Gastrocnemius medialis (tissue), 4 donors: Measurements from ENCODE around the gene CUX1. TPM values are rescaled to one million over a fixed set of nuclear protein-coding genes. Genes with fewer than 3 reads are reported as not detected.

Experiments
- ATAC-seq, 2 donors: fragments of 150-250 bp; one replicate each; pipeline ENCODE4 v1.9.1; 2016
- DNase-seq, 2 donors: peaks; one replicate each; pipeline ENCODE4 v3.0.0-alpha.2; 2019
- H3K27ac ChIP-seq, 4 donors: fragments of 200-600 bp; sonication (generic); 1 replicate in 1 of 4; 2 replicates in 3 of 4; pipeline ENCODE4 v1.5.1; 2016 to 2018; ENCODE audit warnings: mild to moderate bottlenecking in 2 of 4, moderate library complexity in 1 of 4
- H3K27me3 ChIP-seq, 3 donors: fragments of 200-600 bp; sonication (generic) in 2 of 3; 1 replicate in 1 of 3; 2 replicates in 2 of 3; pipeline versions ENCODE4 v1.5.1 to v1.6.0; 2016 to 2019; ENCODE audit warnings: mild to moderate bottlenecking in 1 of 3, moderate library complexity in 1 of 3
- H3K36me3 ChIP-seq, 2 donors: fragments of 200-600 bp; sonication (generic) in 1 of 2; one replicate each; pipeline ENCODE4 v1.5.1; 2017 to 2018
- H3K4me1 ChIP-seq, 2 donors: fragments of 200-600 bp; sonication (generic) in 1 of 2; one replicate each; pipeline ENCODE4 v1.5.1; 2016 to 2017; ENCODE audit warnings: mild to moderate bottlenecking in 2 of 2
- H3K4me3 ChIP-seq, 4 donors: fragments of 200-600 bp; sonication (generic) in 3 of 4; 1 replicate in 1 of 4; 2 replicates in 3 of 4; pipeline ENCODE4 v1.5.1; 2016 to 2019; ENCODE audit warnings: mild to moderate bottlenecking in 2 of 4
- H3K9me3 ChIP-seq, 3 donors: fragments of 200-600 bp; sonication (generic) in 2 of 3; 1 replicate in 1 of 3; 2 replicates in 2 of 3; pipeline ENCODE4 v1.5.1; 2016 to 2019
- POLR2A ChIP-seq, 2 donors: fragments of 450-650 bp; IDR thresholded peaks; one replicate each; pipeline ENCODE4 v1.6.1; 2017; ENCODE audit warnings: antibody characterized with exemption in 2 of 2, mild to moderate bottlenecking in 2 of 2, moderate library complexity in 2 of 2
- in situ Hi-C, 4 donors: fragments of 200-750 bp; cut with MboI; loops; one replicate each; pipeline versions ENCODE4 v1.15.0 to v1.8.0; 2017; ENCODE audit warnings: low sequenced_read_pairs in 4 of 4
- intact Hi-C: fragments of 100-400 bp; cut with DNase I; formaldehyde crosslinking; loops from one replicate; pipeline ENCODE4 v1.15.1; 2023; ENCODE audit warnings: low total_unique reads
- total RNA-seq, 4 donors: library from RNA; depleted of rRNA; stranded (reverse); fragments of >200 nt; gene quantifications; one replicate each; pipeline versions ENCODE4 v1.1.0 to v1.2.3, GENCODE V29; 2016
- TF ChIP-seq, protein P1 (sequence below), 5 experiments: fragments of 450-650 bp in 3 of 5; fragments of 200-600 bp in 2 of 5; sonication (generic) in 2 of 5; IDR thresholded peaks in 4 of 5; conservative IDR thresholded peaks in 1 of 5; 1 replicate in 4 of 5; 2 replicates in 1 of 5; pipeline ENCODE4 v1.5.1; 2016 to 2019; ENCODE audit warnings: antibody characterized with exemption in 5 of 5, mild to moderate bottlenecking in 3 of 5, moderate library complexity in 3 of 5

CUX1 gene
- total RNA-seq, 4 donors from 2014 or later, result 44.1 to 57.9 (median 54.9) TPM

DNA sequence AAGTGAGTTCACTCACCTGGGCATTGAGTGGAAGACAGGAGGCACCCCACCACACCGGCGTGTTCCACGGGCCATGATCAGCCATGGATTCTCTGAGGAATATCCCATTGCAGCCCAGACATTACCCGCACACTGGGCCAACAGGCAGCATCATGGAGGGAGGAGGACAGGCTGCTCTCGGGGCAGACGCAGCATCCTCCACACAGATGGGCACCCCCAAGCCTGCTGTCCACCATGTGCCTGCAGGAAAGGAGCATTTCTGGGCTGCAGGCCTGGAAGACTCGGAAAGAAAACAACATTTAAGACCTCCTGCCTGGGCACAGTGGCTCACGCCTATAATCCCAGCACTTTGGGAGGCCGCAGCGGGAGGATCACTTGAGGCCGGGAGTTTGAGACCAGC, 398.3 kb downstream of the CUX1 start:
- in situ Hi-C loops, result no loop called here
- Histone ChIP-seq H3K36me3 (no peaks in the 10 kb centered on the region), H3K27ac (no peak overlapping the region), H3K4me3 (no peak overlapping the region), H3K4me1 (peaks cover 10 to 19% of the 10 kb centered on the region in 2 donors), H3K27me3 (no peaks in the 10 kb centered on the region), H3K9me3 (no peaks in the 10 kb centered on the region)
- ATAC-seq (no peak), DNase-seq (no peak)
- no peak for TF ChIP-seq POLR2A (IDR thresholded peaks at IDR 0.05)
- TF ChIP-seq, protein P1, sequence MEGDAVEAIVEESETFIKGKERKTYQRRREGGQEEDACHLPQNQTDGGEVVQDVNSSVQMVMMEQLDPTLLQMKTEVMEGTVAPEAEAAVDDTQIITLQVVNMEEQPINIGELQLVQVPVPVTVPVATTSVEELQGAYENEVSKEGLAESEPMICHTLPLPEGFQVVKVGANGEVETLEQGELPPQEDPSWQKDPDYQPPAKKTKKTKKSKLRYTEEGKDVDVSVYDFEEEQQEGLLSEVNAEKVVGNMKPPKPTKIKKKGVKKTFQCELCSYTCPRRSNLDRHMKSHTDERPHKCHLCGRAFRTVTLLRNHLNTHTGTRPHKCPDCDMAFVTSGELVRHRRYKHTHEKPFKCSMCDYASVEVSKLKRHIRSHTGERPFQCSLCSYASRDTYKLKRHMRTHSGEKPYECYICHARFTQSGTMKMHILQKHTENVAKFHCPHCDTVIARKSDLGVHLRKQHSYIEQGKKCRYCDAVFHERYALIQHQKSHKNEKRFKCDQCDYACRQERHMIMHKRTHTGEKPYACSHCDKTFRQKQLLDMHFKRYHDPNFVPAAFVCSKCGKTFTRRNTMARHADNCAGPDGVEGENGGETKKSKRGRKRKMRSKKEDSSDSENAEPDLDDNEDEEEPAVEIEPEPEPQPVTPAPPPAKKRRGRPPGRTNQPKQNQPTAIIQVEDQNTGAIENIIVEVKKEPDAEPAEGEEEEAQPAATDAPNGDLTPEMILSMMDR (IDR thresholded peaks at IDR 0.05 in 4 of 5, conservative IDR thresholded peaks at IDR 0.05 in 1 of 5), result no peak
- intact Hi-C loops, result no loop called here

DNA sequence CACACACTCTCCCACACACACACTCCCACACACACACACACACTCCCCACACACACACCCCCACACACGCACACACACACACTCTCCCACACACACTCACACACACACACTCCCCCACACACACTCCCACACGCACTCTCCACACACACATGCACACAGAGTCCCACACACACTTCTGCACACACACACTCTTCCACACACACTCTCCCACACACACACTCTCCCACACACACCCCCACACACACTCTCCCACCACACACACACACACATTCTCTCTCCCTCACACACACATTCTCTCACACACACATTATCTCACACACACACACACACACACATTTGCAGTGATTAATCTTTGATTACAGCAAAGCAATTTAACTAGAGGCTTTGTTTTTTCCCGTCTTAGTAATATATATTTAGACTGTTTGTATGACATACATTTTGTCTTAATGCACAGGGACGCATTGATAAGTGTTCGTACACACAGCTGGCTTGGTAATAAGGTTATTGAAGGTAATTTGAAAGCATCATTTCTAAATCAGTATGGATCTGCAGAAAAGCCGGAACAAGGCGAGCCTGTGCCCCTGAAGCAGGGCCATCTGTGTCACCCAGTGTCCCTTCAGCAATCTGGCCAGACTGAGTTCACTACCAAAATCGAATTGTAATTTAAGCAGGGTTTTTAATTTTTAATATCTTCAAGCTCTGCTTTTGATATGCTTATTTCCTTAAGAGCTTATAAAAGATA, 399.3 kb downstream of the CUX1 start:
- in situ Hi-C loops, result no loop called here

DNA sequence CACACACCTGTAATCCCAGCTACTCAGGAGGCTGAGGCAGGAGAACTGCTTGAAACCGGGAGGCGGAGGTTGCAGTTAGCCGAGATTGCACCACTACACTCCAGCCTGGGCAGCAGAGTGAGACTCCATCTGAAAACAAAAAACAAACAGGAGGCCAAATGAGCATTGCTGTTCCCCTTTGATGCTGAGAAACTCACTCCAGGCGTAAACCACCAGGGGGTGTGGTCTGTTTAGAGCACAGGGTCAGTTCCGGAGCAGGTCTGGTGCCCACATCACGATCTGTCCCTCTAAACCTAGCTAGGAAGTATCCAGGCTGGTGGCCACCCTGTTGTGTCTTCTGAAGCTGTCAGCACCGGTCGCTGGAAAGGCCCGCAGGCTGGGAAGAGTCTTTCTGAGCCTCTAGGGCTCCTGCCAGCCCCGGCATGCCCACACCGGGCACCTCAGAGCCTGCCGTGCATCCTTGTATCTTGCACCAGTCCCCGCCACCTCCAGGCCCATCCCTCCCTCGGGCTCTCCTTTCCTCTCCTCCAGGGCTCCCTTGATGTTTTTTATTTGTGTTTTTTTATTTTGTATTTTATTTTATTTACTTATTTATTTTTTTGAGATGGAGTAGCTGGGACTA, 402.9 kb downstream of the CUX1 start:
- Histone ChIP-seq H3K27me3 (no peaks in the 10 kb centered on the region), H3K36me3 (no peaks in the 10 kb centered on the region), H3K9me3 (no peaks in the 10 kb centered on the region), H3K4me1 (peaks cover 0 to under 1% of the 10 kb centered on the region in 2 donors), H3K4me3 (no peak overlapping the region), H3K27ac (no peak overlapping the region)
- intact Hi-C loops (no loop called here), in situ Hi-C loops (no loop called here)
- DNase-seq (no peak), ATAC-seq (no peak)
- TF ChIP-seq, protein P1 (IDR thresholded peaks at IDR 0.05 in 4 of 5, conservative IDR thresholded peaks at IDR 0.05 in 1 of 5), result no peak
- TF ChIP-seq POLR2A (IDR thresholded peaks at IDR 0.05), result no peak

More for the DNA sequence above, 399.3 kb downstream of the CUX1 start:
- Histone ChIP-seq H3K36me3 (no peaks in the 10 kb centered on the region), H3K4me1 (peaks cover 10 to 19% of the 10 kb centered on the region in 2 donors), H3K27me3 (no peaks in the 10 kb centered on the region), H3K9me3 (no peaks in the 10 kb centered on the region), H3K4me3 (no peak overlapping the region), H3K27ac (no peak overlapping the region)
- intact Hi-C loops, result no loop called here
- ATAC-seq (no peak), DNase-seq (no peak)
- TF ChIP-seq, protein P1 (IDR thresholded peaks at IDR 0.05 in 4 of 5, conservative IDR thresholded peaks at IDR 0.05 in 1 of 5), result no peak
- TF ChIP-seq POLR2A (IDR thresholded peaks at IDR 0.05), result no peak

DNA sequence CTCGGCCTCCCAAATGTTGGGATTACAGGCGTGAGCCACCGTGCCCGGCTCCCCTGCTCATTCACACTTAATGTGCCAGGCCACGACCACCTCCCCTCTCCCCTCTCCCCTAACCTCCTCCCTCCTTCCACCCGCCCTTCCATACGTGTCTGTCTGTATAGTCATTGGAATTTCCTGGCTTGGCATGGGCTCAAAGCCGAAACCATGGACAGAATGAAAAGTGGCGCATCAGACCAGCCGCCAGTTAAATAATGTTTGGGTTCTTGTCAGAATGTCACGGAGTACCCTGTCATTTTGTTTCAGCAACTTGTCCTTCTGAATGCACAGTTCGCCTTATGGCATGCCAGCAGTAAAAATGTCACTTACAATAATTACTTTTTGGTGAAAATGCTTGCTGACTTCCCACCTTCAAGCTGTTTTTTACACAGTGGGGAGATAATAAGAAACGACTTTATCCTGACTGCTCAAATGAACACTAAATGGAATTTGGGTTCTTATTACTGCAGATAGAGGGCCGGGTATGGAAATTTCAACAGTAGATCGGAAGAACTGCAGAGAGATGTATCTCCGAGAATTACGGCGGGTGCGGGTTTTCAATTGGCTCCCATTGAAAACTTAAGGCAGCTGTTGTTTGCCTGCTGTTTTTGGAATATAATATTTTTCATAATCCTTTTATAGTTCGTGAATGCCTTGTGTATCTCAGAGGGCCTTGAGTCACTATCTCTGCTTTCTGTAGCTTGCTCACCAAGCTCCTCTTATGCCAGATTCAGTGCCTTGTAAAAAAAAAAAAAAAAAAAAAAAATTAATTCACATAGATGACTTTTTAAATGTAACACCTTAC, 403.8 kb downstream of the CUX1 start:
- TF ChIP-seq POLR2A (IDR thresholded peaks at IDR 0.05), result no peak
- TF ChIP-seq, protein P1 (IDR thresholded peaks at IDR 0.05 in 4 of 5, conservative IDR thresholded peaks at IDR 0.05 in 1 of 5), result no peak
- ATAC-seq, result no peak
- intact Hi-C loops, result no loop called here
- Histone ChIP-seq H3K27ac (no peak overlapping the region), H3K36me3 (no peaks in the 10 kb centered on the region), H3K9me3 (no peaks in the 10 kb centered on the region), H3K4me1 (no peaks in the 10 kb centered on the region), H3K4me3 (no peak overlapping the region), H3K27me3 (no peaks in the 10 kb centered on the region)
- in situ Hi-C loops, result no loop called here
- DNase-seq, result no peak
